ENCODE data around the gene MTX1.

MTX1 gene

GRCh38 chr1:155177192-155177917 lies 31.1 kb upstream of the MTX1 start:
- peaks cover 19% of the 10 kb centered on the region for H3K27me3 ChIP-seq
- no peaks in the 10 kb centered on the region for H3K9me3 ChIP-seq
- no peaks in the 10 kb centered on the region for H3K36me3 ChIP-seq
- H3K27ac ChIP-seq, result no peak overlapping the region
- H3K4me3 ChIP-seq (ENCODE audit: low read depth in 1 of 2, low read length in 1 of 2), result no peak overlapping the region
- H3K4me1 ChIP-seq (ENCODE audit: control insufficient read depth in 1 of 2, insufficient read depth in 1 of 2, low read depth in 1 of 2, low read length in 1 of 2), result peaks cover 28 to 33% of the 10 kb centered on the region in 2 experiments
- TF ChIP-seq, protein P1, sequence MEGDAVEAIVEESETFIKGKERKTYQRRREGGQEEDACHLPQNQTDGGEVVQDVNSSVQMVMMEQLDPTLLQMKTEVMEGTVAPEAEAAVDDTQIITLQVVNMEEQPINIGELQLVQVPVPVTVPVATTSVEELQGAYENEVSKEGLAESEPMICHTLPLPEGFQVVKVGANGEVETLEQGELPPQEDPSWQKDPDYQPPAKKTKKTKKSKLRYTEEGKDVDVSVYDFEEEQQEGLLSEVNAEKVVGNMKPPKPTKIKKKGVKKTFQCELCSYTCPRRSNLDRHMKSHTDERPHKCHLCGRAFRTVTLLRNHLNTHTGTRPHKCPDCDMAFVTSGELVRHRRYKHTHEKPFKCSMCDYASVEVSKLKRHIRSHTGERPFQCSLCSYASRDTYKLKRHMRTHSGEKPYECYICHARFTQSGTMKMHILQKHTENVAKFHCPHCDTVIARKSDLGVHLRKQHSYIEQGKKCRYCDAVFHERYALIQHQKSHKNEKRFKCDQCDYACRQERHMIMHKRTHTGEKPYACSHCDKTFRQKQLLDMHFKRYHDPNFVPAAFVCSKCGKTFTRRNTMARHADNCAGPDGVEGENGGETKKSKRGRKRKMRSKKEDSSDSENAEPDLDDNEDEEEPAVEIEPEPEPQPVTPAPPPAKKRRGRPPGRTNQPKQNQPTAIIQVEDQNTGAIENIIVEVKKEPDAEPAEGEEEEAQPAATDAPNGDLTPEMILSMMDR (IDR thresholded peaks at IDR 0.05), result no peak

DNA sequence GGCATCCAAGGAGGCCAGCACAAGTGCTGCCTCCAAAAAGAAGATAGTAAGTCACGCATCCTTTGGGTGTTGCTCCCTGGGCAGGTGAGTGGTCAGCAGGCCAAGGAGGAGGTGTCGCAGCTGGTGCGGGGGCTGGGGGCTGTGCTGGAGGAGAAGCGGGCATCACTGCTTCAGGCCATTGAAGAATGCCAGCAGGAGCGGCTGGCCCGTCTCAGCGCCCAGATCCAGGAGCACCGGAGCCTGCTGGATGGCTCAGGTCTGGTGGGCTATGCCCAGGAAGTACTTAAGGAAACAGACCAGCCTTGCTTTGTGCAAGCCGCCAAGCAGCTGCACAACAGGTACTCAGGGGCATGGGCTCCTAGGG lies 30.6 kb upstream of the MTX1 start:
- no peaks in the 10 kb centered on the region for H3K9me3 ChIP-seq
- no peaks in the 10 kb centered on the region for H3K36me3 ChIP-seq
- peaks cover 25 to 28% of the 10 kb centered on the region in 2 experiments for H3K4me1 ChIP-seq (ENCODE audit: control insufficient read depth in 1 of 2, insufficient read depth in 1 of 2, low read depth in 1 of 2, low read length in 1 of 2)
- H3K4me3 ChIP-seq (ENCODE audit: low read depth in 1 of 2, low read length in 1 of 2), result no peak overlapping the region
- TF ChIP-seq, protein P1 (IDR thresholded peaks at IDR 0.05), result no peak
- H3K27ac ChIP-seq, result no peak overlapping the region
- H3K27me3 ChIP-seq, result peaks cover 19% of the 10 kb centered on the region

DNA sequence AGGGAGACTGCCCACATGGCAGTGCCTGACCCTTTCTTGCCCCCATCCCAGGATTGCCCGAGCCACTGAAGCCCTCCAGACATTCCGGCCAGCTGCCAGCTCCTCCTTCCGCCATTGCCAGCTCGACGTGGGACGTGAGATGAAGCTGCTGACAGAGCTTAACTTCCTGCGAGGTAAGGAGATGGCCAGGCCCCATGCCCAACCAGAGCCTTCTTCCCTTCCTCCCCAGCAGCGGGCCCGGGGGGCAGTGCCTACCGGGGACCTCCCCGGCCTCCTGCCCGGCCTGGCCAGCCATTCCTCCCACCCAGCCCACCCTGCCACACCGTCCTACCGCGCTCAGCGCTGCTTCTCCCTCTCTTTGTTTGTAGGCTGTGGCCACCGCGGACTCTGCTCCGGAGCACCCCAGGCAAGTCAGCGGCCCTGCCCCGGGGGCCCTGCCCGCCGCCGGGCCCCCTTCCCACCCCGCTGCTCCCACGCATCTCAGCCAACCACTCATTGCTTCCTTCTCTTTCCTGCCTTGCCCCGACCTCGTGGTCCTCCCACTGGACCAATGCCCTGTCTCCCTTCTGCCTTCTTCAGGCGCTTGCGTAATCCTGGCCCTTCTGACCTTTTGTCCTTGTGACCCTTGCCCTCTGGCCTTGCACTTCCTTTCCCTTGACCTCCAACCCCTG lies 29.9 kb upstream of the MTX1 start:
- no peaks in the 10 kb centered on the region for H3K36me3 ChIP-seq
- TF ChIP-seq, protein P1 (IDR thresholded peaks at IDR 0.05), result no peak

DNA sequence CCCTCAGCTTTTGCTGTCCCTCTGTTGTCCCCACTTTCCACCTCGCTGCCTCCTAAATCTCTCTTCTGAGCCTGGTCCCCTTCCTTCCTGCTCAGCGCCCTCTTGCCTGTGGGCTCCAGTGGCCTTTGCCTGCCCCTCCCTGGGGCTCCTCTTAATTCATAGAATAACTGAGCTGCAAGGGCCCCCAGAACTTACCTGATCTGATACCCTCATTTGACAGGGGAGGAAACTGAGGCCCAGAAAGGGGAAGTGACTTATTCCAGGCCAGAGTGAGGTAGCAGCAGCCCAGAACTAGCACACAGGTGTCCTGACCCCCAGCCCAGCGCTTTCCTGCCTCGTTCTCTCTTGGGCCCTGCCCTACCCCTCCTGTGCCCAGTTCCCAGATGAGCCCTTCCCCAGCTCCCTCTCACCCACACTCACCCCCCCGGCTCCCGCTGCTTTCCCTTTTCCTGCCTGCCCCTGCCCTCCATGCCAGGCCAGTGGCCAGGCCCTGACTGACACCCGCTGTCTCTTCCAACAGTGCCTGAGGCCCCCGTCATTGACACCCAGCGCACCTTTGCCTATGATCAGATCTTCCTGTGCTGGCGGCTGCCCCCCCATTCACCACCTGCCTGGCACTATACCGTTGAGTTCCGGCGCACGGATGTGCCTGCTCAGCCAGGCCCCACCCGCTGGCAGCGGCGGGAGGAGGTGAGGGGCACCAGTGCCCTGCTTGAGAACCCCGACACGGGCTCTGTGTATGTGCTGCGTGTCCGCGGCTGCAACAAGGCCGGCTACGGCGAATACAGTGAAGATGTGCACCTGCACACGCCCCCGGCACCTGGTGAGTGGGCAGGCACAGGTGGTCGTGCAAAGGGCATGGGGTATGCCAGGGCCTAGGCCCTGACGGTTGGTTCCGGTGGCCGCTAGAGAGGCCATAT lies 29.1 kb upstream of the MTX1 start:
- H3K4me1 ChIP-seq (ENCODE audit: control insufficient read depth in 1 of 2, insufficient read depth in 1 of 2, low read depth in 1 of 2, low read length in 1 of 2), result peaks cover 12 to 16% of the 10 kb centered on the region in 2 experiments
- H3K27ac ChIP-seq, result no peak overlapping the region
- peaks cover 11% of the 10 kb centered on the region for H3K27me3 ChIP-seq
- H3K4me3 ChIP-seq (ENCODE audit: low read depth in 1 of 2, low read length in 1 of 2), result no peak overlapping the region
- TF ChIP-seq, protein P1 (IDR thresholded peaks at IDR 0.05), result no peak
- H3K36me3 ChIP-seq, result no peaks in the 10 kb centered on the region
- no peaks in the 10 kb centered on the region for H3K9me3 ChIP-seq

More for the DNA sequence above, 29.9 kb upstream of the MTX1 start:
- H3K4me1 ChIP-seq (ENCODE audit: control insufficient read depth in 1 of 2, insufficient read depth in 1 of 2, low read depth in 1 of 2, low read length in 1 of 2), result peaks cover 20 to 24% of the 10 kb centered on the region in 2 experiments
- H3K9me3 ChIP-seq, result no peaks in the 10 kb centered on the region
- no peak overlapping the region for H3K27ac ChIP-seq
- H3K27me3 ChIP-seq, result peaks cover 19% of the 10 kb centered on the region
- H3K4me3 ChIP-seq (ENCODE audit: low read depth in 1 of 2, low read length in 1 of 2), result no peak overlapping the region

DNA sequence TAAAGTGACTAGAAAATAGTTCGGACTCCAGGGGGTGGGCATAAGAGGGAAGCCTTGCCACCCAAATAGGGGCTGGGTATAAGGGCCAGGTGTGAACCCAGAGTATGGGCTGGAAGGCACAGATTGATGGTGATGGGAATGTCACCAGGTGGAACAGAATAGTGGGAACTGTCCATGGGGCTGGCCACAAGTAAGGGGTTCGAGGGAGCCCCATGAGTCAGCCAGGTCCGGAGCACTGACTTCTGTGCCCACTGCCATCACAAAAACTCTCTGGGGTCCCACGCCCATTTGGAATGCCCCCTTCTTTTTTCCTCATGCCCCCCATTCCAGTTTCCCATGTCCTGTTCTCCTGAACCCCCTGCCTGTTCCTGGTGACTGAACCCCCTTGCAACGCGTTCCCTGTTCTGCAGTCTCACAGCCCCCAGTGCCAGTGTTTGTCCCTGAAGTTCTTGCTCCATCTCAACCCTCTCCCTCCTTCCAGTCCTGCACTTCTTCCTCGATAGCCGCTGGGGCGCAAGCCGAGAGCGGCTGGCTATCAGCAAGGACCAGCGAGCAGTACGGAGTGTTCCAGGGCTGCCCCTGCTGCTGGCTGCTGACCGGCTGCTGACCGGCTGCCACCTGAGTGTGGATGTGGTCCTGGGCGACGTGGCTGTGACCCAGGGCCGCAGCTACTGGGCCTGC lies 27.0 kb upstream of the MTX1 start:
- Histone ChIP-seq H3K9me3 (no peaks in the 10 kb centered on the region), H3K27me3 (no peaks in the 10 kb centered on the region), H3K4me1 (ENCODE audit: control insufficient read depth in 1 of 2, insufficient read depth in 1 of 2, low read depth in 1 of 2, low read length in 1 of 2) (peaks cover 2 to 4% of the 10 kb centered on the region in 2 experiments), H3K4me3 (ENCODE audit: low read depth in 1 of 2, low read length in 1 of 2) (no peak overlapping the region), H3K36me3 (no peaks in the 10 kb centered on the region), H3K27ac (no peak overlapping the region)
- TF ChIP-seq, protein P1 (IDR thresholded peaks at IDR 0.05), result no peak

Measured in neutrophil (primary cell).